SJCRH30 (cell line): ENCODE data around the gene KCTD5. TPM values are rescaled to one million over a fixed set of nuclear protein-coding genes. Genes with fewer than 3 reads are reported as not detected.
A peak's percentile ranks its signal among the peaks of the same experiment; 100 is the strongest.
"Not testable (repeated sequence)": the region's sequence is repeated elsewhere in the genome, so short reads cannot be mapped to it uniquely, and the experiment has no call there.

Experiments
- DNase-seq, 2 experiments: peaks; one replicate each; pipeline ENCODE4 v3.0.0-alpha.2; 2015 to 2020
- H3K27ac ChIP-seq: fragments of 250-450 bp; sonication (Bioruptor Pico); 2 replicates; pipeline ENCODE4 v1.5.1; 2020; ENCODE audit warnings: mild to moderate bottlenecking, moderate library complexity
- H3K27me3 ChIP-seq: fragments of 250-450 bp; sonication (Bioruptor Pico); 2 replicates; pipeline ENCODE4 v1.5.1; 2020; ENCODE audit warnings: mild to moderate bottlenecking, moderate library complexity
- H3K36me3 ChIP-seq: fragments of 250-450 bp; sonication (Bioruptor Pico); 2 replicates; pipeline ENCODE4 v1.5.1; 2020; ENCODE audit warnings: mild to moderate bottlenecking, moderate library complexity
- H3K4me1 ChIP-seq: fragments of 250-450 bp; sonication (Bioruptor Pico); 2 replicates; pipeline ENCODE4 v1.5.1; 2020; ENCODE audit warnings: mild to moderate bottlenecking, moderate library complexity
- H3K4me3 ChIP-seq: fragments of 250-450 bp; sonication (Bioruptor Pico); 2 replicates; pipeline ENCODE4 v1.5.1; 2020; ENCODE audit warnings: mild to moderate bottlenecking, moderate library complexity
- H3K9me3 ChIP-seq: fragments of 250-450 bp; sonication (Bioruptor Pico); replicated peaks from 2 replicates; pipeline ENCODE4 v1.5.1; 2020; ENCODE audit warnings: mild to moderate bottlenecking, moderate library complexity
- total RNA-seq: library from RNA; depleted of rRNA; stranded (reverse); fragments of >200 nt; shearing (Covaris generic); gene quantifications from 2 replicates; pipeline ENCODE4 v1.2.3, GENCODE V29; 2014; rRNA removed

KCTD5 gene
- total RNA-seq: 42.0 and 42.9 TPM in 2 replicates

DNA sequence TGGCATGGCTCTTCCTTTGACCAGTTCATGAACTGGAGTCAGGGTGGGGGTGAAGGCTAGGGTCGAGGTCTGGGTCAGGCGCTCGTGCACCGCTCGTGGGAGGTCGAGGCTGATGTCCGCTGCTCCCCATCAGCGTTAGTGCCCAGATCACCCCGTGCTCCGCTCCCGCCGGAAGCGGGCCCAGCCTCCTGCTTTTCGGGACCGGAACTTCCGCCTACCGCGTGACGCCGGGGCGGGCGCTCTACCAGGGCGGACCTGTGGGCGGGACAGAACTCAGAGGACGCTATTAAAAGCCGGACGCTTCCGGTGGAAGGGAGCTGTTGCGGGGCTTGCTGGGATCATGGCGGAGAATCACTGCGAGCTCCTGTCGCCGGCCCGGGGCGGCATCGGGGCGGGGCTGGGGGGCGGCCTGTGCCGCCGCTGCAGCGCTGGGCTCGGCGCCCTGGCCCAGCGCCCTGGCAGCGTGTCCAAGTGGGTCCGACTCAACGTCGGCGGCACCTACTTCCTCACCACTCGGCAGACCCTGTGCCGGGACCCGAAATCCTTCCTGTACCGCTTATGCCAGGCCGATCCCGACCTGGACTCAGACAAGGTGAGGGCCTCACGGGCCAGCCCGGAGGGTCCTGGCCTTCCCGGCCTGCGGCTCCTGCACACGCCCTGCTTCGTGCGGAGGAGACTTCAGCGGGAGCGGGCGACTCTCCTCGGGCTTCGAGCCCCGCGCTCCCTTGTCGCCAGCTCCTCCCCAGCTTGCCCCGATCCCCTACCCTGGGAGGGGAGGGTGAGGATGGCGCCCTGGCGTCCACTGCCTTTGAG lies at the start of gene KCTD5:
Gene KCTD5 (plus strand): TSS at position 315 of the 813 bp plus-strand sequence. CDS start 26 bp downstream, at position 341.
- H3K4me3 ChIP-seq: peak within 1 kb of the TSS; percentile 81
- peaks cover 4% of the 10 kb centered on the region; the same call in 1 of the 2 replicates for H3K4me1 ChIP-seq
- peak; percentile 94 to 95 for DNase-seq
- H3K27ac ChIP-seq: peak within 1 kb of the TSS; percentile 46; the same call in 1 of the 2 replicates
- H3K9me3 ChIP-seq: no peaks in the 10 kb centered on the region
- no peaks in the 10 kb centered on the region for H3K36me3 ChIP-seq
- no peaks in the 10 kb centered on the region for H3K27me3 ChIP-seq

- H3K27ac ChIP-seq, H3K27me3 ChIP-seq, H3K9me3 ChIP-seq, H3K36me3 ChIP-seq, H3K4me3 ChIP-seq, H3K4me1 ChIP-seq: not testable (repeated sequence)
- peak in 1 of 2 experiments; percentile 26 for DNase-seq
Measured at GRCh38 chr16:2639071-2639721, 43.1 kb upstream of the KCTD5 start.

DNA sequence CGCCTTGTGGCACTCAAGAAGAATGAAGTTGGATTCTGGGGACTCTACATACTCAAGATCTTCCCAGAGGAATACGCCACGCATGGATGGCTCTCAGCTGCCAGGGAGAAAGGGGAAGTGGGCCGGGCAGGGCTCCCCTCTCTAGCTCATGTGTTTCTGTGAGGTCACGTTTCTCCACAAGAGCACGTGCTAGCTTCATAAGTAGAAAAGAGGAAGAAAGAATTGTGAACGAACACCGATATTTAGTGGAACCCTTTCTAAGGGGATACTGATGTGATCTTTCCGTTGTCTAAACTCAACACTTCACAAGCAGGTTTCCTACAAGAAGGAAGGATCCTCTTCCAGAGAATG lies 42.6 kb upstream of the KCTD5 start:
- H3K4me3 ChIP-seq, H3K27me3 ChIP-seq, H3K27ac ChIP-seq, H3K4me1 ChIP-seq, H3K36me3 ChIP-seq, DNase-seq, H3K9me3 ChIP-seq: not testable (repeated sequence)

GRCh38 chr16:2642561-2642960 lies 39.8 kb upstream of the KCTD5 start:
- H3K36me3 ChIP-seq, H3K4me3 ChIP-seq, DNase-seq, H3K27me3 ChIP-seq, H3K9me3 ChIP-seq, H3K4me1 ChIP-seq, H3K27ac ChIP-seq: not testable (repeated sequence)

- not testable (repeated sequence) for H3K4me1 ChIP-seq, H3K27me3 ChIP-seq, H3K9me3 ChIP-seq, DNase-seq, H3K36me3 ChIP-seq, H3K4me3 ChIP-seq, H3K27ac ChIP-seq
Measured at GRCh38 chr16:2644754-2645453, 37.4 kb upstream of the KCTD5 start.

- H3K4me3 ChIP-seq, H3K36me3 ChIP-seq, H3K27ac ChIP-seq, H3K4me1 ChIP-seq, DNase-seq, H3K27me3 ChIP-seq, H3K9me3 ChIP-seq: not testable (repeated sequence)
Measured at GRCh38 chr16:2651268-2651871, 31.0 kb upstream of the KCTD5 start.

DNA sequence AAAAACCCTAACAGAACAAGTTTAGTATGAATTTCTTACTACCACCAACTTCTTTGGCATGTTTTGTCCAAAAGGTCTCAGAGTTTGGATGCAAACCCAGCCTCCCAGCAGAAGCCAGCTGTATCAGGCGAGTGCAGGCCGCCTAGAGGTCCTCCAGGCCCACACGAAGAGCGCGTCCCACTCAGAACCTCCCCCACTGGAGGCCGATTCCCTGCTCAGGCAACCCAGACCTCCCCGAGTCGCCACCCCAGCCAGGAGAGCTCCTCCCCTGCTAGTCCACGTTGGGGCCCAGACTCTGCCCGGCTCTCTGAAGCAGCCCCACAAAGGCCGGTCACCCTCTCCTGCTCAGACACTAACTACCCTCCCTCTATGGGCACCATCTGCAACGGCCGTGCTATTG lies 28.4 kb upstream of the KCTD5 start:
- not testable (repeated sequence) for H3K27ac ChIP-seq, H3K9me3 ChIP-seq, H3K36me3 ChIP-seq, DNase-seq, H3K27me3 ChIP-seq, H3K4me3 ChIP-seq, H3K4me1 ChIP-seq

DNA sequence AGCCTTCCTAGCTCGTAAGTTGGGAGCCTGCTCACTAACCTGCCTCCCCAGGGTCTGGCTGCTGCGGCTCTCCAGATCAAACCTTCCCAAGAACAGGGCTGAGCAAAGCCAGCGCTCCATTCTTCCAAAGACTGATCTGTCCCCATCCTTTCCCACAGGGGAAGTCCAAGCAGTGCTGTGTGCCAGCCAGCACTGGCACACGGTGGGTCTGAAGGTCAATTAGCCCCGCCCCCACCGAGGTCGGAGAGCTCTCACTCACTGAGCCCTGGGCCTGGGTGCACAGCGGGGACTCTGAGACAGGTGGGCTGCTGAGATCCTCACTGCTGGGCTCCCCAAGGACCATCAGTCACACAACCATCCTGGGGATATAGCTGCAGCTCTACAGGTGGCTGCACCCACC lies 27.4 kb upstream of the KCTD5 start:
- H3K4me1 ChIP-seq, H3K27ac ChIP-seq, H3K9me3 ChIP-seq, H3K27me3 ChIP-seq, H3K4me3 ChIP-seq, DNase-seq, H3K36me3 ChIP-seq: not testable (repeated sequence)

GRCh38 chr16:2656985-2657384 lies 25.3 kb upstream of the KCTD5 start:
- no peak for DNase-seq
- Histone ChIP-seq H3K27ac (no peak overlapping the region), H3K4me1 (no peaks in the 10 kb centered on the region), H3K9me3 (no peaks in the 10 kb centered on the region), H3K4me3 (no peak overlapping the region), H3K27me3 (0 out of 2 replicates have a peak, but pooled peaks cover 4% of the 10 kb centered on the region), H3K36me3 (no peaks in the 10 kb centered on the region)

DNA sequence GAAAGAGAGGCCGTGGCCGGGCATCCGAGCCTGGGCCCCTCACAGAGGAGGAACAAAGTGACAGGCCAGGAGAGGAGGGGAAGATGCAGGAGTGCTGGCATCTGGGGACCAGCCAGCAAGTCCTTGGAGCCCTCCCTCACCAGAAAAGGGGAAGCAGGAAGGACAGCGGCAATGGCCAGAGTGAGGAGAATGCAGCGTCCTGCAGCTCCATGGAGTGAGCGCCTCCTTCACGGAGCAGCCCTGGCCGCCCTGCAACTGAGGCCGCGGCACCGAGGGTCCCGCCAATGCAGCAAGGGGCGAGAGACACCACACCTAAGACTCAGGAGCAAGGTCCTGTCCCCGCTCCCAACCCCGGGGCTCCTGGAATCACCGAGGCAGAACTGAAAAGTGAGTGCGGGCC lies 24.5 kb upstream of the KCTD5 start:
- not testable (repeated sequence) for H3K27ac ChIP-seq, H3K4me1 ChIP-seq, H3K36me3 ChIP-seq, H3K9me3 ChIP-seq, H3K4me3 ChIP-seq, H3K27me3 ChIP-seq, DNase-seq

DNA sequence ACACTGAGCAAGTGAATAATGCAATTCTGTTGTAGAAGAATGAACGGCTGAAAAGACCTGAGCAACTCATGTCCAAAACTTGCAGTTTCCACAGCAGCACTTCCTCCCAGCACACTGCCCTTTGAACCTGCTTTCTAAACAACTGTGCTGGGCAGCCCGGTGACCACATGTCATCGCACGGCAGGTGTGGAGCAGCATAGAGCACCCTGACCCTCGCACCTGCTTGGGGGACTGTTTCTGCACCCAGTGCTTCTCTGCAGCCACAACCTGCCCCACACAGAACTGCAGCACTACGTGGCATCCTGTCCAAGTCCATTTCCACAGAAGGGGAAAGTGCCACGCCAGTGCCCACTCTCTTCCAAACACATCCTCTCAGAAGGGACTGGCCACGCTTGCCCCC lies 22.8 kb upstream of the KCTD5 start:
- not testable (repeated sequence) for H3K9me3 ChIP-seq, DNase-seq, H3K4me1 ChIP-seq, H3K4me3 ChIP-seq, H3K36me3 ChIP-seq, H3K27ac ChIP-seq, H3K27me3 ChIP-seq

DNA sequence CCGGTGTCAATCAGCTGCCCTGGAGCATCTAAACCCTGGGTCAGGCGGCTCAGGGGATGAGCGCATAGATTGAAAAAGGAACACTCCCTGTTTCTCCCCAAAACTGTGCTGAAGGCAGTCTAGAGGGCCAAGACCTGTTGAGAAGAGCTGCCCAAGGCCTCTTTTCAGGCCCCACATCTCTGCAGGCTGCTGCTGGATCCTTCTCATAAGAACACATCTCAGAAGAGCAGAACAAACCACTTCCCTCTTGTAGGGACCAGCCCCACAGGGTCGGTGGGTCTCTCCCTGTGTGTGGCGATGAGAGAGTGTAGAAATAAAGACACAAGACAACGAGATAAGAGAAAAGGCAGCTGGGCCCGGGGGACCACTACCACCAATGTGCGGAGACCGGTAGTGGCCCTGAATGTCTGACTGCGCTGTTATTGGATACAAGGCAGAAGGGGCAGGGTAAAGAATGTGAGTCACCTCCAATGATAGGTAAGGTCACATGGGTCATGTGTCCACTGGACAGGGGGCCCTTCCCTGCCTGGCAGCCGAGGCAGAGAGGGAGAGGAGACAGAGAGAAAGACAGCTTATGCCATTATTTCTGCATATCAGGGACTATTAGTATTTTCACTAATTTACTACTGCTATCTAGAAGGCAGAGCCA lies 22.2 kb upstream of the KCTD5 start:
- not testable (repeated sequence) for H3K27me3 ChIP-seq, H3K4me1 ChIP-seq, H3K36me3 ChIP-seq, H3K4me3 ChIP-seq, DNase-seq, H3K9me3 ChIP-seq, H3K27ac ChIP-seq

DNA sequence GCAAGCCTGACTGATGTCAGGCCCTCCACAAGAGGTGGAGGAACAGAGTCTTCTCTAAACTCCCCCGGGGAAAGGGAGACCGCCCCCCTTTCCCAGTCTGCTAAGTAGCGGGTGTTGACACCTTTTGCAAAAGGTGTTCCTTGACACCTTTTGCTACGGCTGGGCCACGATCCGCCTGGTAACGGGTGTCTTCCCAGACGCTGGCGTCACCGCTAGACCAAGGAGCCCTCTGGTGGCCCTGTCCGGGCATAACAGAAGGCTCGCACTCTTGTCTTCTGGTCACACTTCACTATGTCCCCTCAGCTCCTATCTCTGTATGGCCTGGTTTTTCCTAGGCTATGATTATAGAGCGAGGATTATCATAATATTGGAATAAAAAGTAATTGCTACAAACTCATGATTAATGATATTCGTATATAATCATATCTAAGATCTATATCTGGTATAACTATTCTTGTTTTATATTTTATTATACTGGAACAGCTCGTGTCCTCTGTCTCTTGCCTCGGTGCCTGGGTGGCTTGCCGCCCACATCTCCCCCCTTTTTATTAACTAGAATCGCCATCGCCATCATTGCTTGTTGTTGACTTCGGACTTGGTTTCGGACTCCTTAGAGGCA lies 21.5 kb upstream of the KCTD5 start:
- H3K9me3 ChIP-seq, DNase-seq, H3K4me1 ChIP-seq, H3K4me3 ChIP-seq, H3K36me3 ChIP-seq, H3K27me3 ChIP-seq, H3K27ac ChIP-seq: not testable (repeated sequence)
